Stimulated activated CD4-positive, alpha-beta T cell treated with anti-CD3 and anti-CD28 coated beads, TNF-alpha, amount 100 ng/mL, for 24 hours (primary cell): ENCODE measurements around the gene CKB.

Experiments
- DNase-seq, 3 experiments: peaks; one replicate each; pipeline ENCODE4 v3.0.0-alpha.2; 2020; ENCODE audit warnings: low read depth in 3 of 3

The CKB gene

DNA sequence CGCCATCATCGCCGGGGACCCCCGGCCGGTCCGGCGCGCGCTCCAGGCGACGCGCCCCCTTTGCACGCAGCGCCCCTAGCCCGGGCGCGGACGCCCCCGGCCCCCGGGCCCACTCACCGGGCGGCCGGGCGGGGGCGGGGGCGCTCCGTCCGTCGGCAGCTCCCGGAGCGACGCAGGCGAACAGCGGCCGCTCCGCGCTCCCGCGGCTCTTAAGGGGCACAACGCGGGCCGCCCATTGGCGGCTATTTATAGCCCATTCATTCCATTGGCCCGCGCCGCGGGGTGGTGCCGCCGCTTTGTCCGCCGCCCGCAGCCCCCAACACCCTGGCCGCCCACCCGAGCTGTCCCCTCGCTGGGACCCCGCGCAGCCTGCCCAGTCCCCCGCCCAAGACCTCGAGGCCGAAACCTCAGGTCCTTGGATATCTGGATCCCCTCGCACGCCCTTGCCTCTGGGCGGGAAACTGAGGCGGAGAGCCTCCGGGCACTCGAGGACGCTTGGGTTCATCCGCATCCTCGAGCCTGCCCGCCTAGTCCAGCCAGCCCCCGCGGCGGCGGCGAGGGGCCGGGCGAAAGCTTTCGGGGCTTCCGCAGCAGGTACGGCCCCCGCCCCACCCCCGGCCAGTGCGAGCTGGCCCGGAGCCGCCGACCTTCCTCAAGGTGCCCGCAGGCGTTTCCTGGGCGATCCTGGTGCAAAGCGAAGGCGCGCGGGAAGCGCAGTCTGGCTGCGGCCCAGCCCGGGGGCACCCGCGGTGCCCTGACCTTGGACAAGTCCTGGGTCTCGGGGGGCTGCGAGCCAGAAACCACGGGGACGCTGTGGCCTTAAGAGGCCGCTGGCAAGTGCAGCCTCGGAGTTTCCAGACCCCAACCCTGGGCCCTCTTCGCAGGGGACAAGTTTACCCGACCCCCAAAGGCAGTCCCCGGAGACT is at the start of gene CKB:
TSS of gene CKB (minus strand) at position 182 of the 926 bp plus-strand sequence. CDS start 337 bp downstream, outside the sequence.
- DNase-seq, result no peak

DNA sequence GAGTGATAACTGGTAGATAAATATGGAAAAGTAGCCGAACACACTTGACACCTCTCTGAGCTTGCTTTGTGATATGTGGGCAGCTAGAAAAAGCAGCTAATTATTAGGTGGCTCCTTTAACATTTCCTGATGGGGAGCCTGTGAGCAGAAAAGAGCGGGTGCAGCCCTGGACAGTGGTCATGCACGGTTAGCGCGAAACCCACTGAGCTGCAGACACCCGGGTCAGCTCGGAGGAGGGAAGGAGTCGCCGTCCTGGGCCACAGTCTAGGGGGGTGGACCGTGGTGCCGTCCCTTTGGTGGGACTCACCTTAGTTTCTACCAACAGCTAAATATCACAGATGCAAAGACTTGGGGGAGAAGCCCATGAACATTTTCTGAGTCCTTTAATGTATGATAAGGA is 46.8 kb upstream of the CKB start:
- DNase-seq, result no peak

DNA sequence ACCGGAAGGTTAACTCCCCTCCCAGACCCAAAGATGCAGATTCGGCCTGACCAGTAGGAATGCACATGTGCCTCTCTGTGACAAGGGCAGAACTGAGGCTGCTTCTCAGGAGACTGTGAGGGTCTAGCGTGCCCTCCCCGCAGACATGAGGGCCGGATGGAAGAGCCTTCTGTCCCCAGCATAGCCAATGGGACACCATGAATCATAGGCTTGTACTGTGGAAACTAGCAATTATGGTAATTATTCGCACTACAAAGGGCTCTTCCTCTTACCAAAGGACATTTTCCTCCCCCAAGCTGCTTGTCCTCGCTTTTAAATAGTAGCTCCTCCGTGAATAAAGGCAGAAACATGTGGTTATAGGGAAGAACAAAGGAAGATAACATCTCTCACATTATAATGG is 46.3 kb upstream of the CKB start:
- no peak for DNase-seq

DNA sequence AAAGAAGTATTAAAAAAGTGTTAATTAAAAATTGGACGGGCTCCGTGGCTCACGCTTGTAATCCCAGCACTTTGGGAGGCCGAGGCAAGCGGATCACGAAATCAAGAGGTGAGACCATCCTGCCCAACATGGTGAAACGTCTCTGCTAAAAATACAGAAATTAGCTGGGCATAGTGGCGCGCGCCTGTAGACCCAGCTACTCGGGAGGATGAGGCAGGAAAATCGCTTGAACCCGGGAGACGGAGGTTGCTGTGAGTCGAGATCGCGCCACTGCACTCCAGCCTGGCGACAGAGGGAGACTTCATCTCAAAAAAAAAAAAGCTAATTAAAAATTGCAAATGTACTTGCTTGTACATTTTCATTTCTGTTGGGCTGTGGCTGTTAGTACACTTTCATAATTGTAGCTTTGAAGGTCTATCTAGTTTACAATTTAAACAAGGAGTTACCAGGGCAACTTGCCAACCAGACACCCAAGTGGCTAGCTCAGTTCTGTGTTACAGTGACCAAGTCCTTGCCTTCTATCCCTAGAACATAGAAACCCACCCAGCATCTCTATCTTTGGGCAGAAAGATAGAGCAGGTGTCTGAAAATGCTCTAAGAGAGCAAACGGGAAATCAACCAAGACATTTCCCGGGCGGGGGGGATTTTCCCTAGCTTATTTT is 41.3 kb upstream of the CKB start:
- no peak for DNase-seq

DNA sequence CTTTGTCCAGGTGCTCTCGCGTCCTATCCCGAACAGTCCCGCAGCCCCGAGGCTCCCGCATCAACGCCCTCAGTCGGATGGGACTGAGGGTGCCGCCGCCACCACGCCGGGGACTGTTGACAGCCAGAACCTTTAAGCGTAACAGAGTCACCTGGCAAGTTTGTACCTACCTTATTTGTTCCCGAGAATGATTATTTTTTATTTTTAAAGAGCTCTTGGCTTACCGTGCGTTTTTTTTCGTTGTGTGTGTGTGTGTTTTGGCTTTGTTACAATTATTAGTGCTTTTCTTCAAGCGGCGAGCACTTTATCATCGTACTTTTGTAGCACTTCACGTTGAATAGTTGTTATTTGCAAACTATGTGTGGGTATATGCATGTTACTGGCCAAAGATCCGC is 40.6 kb upstream of the CKB start:
- no peak for DNase-seq

DNA sequence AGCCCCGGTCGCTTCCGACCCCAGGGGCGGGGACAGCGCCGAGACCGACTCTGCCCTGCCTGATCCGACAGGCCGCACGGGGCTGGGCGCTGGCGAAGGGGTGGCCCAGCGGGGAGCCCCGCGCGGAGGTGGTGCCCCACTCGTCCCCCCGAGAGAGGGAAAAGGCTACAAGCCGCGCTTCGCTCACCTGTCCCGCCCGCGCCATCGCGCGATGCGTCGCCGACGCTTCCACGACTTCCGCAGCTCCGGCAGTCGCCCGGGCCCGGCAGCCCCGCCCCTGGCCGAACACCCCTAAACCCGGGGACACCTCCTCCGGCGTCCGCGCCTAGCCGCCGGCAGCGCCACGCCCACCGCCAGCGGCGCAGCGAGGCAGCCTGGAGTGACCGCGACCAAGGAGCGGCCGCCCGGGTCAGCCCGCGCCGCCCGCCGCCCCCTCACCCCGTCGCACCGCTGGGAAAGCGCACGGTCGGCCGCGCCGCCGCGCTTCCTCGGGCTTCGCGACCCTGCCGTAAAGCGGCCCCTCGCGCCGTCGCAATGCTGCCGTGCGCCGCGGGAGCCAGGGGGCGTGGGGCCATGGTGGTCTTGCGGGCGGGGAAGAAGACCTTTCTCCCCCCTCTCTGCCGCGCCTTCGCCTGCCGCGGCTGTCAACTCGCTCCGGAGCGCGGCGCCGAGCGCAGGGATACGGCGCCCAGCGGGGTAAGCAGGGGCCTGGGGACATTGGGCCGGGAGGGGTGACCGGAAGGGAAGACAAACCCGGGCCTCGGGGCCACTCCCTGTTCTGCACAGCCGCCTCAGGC is 40.0 kb upstream of the CKB start, which contains the start of the genes BAG5 and COA8:
TSS of gene BAG5 (minus strand) at position 229 of the 797 bp plus-strand sequence. CDS start 1,493 bp downstream, outside the sequence.
TSS of gene COA8 (plus strand) at position 532 of the 797 bp plus-strand sequence. CDS start at position 574, 42 bp downstream.
- DNase-seq, result peak; percentile 68 to 87 (median 76)

DNA sequence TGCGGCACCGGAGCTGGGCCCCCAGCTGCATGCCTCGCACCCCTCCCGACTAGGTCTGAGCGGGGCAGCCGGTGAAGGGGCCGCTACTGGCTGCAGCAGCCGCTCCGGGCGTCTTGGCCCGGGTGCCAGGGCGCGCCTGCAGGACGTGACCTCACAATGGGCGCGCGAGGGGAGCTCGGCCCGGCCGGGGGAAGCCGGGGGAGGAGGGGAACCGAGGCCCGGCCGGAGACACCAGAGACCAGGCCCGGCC is 39.5 kb upstream of the CKB start:
- no peak for DNase-seq

DNA sequence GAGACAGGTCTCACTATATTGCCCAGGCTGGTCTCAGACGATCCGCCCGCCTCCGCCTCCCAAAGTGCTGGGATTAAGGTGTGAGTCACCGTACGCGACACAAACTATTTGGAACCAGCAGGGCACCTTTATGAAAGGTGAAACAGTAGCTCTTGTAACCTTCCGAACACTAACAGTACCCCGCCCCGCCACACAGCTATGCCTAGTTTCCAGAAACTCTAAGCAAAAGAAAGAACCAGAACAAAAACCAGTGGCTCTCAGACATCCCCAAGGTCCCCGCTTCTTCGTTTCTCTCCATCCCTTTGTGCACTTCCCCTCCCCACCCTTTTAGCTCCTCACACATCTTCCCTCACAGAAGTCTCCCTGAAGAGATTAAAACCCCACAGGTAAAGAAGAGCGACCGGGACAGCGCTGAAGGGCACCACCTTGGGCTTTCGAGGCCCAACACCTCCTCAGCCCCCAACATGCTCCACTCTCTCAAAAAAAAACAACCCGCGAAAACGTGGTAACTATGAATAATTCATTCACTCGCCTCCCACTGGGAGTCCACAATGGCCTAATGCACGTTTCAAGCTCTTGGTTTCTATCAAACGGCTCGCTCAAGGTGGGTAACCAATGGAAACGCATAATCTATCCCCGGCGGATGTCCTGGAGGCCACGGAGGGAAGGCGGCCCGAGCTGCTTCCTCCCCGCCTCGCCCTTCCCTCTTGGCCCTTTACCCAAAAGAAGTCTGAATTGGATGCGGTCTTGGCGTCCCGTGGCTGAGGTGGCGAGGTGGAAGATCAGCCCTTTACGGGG is 39.0 kb upstream of the CKB start:
- peak in 1 of 3 experiments; percentile 47 for DNase-seq

DNA sequence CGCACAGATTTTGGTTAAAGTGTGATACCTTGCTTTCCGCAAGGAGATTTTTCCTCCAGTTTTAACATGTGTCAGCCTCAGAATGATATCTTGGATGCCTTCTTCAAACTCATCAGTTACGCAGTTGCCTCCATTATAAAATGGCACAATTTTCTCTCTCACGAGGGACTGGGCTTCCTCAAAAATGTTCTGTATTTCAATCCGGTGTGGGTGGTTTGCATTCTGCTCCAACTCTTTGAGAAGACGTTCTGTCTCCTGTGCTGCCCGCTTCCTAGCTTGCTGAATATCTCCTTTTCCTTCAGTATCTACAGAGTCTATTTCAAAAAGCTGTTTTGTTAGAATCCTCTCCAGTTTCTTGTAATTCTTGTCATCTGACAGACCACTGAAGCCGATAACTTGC is 38.1 kb upstream of the CKB start:
- DNase-seq, result no peak

DNA sequence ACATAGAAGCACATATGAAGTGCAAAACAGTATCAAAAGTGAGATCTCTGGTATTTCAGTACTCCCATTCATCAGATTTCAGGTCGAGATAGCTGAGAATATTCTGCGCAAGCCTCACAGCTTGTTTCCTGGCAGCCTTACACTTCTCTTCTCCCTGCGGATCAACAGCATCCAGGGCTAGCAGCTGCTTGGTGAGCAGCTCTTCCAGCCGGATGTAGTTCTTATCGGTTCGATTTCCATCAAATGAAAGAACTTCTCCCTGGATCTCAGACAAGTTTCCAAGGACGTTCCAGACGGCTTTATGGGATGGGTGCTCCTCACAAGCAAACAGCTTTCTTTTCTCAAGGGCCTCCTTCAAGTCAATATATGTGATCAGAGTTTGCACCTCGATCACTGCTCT is 37.1 kb upstream of the CKB start:
- DNase-seq, result no peak

DNA sequence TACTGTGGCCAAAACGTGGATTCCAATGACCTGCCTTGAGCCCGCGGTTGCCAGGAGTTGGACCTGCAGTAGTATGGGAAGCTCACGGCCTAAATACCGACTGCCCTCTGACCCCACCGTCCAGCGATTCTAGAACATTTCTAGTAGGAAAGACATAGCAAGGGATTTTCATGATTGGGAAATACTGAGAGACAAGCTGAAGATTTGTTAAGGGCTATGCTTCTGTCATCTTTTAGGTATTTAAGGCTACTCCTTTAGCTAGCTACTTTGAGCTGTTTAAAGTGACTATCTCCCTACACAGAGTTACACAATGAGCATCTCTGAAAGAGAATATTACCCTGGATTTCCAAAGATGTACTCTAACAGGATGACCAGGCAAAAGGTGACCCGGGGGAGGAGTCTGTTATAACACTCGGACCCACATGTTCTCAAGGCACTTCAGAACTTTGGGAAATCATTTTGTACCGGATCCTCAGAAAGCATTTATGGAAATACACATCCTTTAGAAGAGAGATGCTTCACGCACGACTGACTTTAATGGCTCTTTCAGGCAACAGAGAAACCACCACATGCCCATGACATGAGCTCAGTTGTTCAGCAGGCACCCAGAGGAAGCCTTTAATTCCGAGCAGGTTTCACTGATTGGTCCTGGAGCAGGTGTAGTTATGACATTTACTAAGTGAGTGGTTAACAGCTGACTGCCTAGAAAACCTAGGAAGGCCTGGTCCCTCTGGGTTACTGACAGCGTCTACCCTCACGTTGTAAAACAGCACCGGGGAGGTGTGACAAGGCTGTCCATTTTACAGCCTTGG is 35.6 kb upstream of the CKB start:
- no peak for DNase-seq

DNA sequence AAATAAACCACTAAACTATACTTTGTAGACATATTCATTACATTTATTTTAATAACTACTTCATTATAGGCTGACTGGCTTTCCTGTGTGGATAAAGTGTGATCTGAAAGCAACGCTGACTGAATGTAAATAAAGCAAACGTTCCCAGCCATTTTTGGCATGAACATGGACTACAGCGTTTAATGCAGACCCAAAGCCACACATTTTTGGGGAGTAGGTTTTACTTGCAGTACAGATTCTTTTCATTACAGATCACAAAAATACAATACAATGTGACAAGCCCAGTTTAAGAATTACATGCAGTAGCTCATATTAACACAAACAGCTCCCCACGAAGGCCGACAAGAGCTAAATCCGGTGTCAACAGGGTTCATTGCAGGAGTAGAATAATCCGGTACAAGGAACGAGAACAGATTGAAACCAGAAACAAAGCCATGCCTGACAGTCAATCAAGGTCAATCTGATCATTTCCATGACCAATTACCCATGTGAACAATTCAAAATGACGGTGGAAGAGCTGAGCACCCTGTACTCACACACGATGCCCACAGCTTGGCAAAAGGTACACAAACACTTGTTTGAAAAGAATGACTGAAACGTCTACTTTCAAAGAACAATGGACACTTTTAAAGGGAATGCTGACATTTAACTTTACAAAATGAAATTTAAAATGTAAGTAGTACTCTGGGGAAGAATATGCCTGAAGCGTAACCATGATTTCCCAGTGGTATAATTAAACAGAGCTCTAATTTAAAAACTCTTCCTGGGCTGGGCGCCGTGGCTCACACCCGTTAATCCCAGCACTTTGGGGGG is 34.5 kb upstream of the CKB start:
- DNase-seq, result no peak

DNA sequence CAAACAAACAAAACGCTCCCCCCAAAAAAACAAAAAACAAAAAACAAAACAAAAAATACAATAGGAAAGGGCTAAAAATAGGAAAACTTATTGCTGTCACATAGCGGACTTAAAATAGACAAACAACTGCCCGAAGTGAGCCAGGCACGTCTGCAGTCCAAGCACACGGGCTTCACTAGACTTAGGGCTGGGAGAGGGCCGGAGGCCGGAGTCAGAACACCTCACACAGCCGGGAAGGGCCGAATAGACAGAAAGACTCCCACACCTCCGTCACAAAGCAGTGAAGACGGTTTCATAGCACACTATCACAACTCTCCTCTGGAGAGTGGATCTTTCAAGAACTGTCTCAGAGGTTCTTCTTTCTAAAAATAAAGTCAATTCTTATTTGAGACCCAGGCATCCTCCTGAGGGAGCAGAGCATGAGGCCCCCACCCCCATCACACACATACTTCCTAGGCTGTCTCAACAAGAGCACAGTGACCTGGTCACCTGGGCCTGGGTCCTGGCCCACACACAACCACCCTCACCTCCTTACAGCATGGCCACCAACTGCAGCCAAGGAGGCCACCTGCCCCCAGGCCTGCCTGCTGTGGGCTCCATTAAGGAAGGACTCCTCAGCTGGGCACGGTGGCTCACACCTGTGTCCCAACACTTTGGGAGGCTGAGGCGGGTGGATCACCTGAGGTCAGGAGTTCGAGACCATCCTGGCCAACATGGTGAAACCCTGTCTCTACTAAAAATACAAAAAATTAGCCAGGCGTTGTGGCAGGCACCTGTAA is 33.1 kb upstream of the CKB start:
- no peak for DNase-seq

DNA sequence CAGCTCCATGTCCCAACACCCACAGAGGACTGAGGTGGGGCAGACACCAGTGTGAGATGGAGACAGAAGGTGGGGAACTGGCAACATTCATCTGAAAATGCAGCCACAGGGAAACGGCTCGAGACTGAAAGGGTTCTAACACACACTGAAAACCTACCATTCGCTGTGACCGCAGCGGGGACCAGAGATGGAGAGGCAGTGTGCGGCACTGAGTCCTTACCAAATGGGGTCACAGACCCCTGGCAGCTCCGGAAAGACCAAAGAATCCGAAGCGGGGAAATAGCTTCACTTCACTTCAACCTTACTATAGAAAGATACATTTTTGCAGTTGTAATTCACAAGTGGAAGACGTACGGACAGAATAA is 30.2 kb upstream of the CKB start:
- no peak for DNase-seq

DNA sequence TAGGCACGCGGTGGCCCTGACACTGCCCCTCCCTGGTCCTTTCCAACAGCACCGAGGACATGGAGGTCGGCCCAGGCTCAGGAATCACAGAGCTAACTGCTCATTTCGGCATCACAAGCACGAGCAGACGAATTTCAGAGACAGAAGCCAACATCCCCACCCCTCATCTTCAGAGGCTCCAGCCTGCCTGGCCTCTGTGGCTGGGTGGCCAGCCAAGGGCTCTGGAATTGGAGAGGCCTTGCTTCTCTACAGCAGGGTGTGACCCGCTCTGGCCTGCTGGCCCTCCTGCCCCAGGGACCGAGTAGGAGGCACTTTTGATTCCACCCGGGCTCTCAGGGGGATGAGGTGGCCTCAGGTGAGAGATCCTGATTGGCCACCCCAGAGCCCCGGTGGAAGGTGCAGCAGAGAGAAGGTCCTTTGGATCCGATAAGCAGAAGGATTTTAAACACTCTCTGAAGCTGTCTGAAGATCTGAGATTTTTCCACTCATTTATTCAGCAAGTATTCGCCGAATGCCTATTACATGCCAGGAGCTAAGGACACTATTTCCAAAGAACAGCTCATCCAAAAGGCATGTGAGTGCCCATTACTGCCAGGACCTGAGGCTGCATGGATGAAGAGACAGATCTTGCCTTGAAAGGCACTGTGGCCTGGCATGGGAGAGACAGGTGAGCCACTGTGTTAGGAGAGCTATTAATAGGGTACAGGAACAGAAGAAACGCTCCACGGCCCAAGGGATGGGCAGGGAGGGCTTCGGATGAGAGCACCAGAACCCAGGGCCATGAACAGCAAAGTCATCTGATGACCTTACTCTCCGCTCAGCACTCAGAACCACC is 29.6 kb upstream of the CKB start:
- no peak for DNase-seq

DNA sequence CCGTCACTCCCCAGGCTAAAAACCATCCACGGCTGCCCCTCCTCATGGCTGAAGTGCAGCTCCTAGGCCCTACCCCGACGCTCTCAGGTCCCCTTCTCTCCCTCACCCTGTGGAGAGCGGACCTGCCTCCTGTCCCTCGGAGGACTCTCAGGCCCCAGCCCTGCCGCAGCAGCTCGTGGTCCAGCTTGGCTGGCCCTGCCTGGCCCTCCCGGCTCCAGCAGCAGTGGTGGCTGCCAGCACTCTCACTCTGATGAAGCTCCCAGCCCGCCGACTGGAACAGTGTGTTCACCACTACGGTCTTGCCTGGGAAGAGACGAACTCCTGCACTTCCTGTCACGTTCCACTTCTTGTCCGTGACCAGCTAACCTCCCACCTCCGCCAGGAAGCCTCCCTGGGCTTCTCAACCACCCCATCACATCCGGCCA is 28.7 kb upstream of the CKB start:
- DNase-seq, result no peak

DNA sequence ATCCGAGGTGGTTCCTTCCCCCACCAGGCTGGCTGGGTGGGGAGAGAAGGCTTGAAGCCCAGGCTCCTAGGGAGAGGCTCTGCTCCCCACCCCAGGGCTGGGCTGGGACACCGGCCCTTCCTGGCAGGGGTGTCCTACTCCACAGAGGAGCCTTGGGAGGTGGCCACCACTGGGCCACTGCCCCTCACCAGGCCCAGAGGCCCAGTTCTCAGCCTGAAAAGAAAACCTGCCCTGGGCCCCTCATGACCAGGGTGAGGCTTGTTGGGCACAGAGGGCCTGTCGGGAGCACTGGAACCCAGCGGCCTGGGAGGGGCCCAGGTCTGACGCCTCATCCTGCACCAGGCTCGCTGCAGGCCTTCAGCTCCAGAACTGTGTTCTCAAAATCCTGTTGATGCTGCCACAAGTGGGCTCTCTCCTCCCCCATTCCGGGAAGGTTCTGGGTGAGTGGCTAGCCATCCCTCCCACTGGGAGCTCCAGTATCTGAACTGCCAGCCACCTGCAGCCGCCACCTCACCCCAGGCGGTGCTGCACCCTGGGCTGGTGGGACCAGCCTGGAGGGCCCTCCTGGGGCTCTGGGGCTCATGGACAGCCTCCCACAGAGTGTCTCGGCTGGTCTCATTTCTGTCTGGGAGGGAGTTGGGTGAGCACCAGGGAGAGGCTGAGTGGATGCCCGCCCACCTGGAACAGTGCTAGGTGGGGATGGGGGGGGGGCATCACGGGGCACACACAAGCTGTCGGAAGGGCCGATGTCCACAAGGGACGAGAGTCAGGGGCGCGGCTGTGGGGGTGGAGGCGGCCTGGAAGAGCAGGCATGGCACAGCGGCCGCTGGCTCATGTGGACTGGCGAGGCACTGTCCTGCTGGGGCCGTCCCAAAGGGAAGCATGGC is 28.1 kb upstream of the CKB start:
- no peak for DNase-seq
